MM.1S (cell line): ENCODE data around the gene SORCS2.

ENCODE experiments used
- CTCF ChIP-seq: fragments of 300-600 bp; sonication (generic); IDR thresholded peaks from 2 replicates; pipeline ENCODE4 v1.5.1; 2016; ENCODE audit warnings: antibody characterized with exemption, low read length, mixed read lengths
- EZH2 ChIP-seq: fragments of 300-600 bp; sonication (generic); optimal IDR thresholded peaks from 2 replicates; pipeline ENCODE3; 2017; ENCODE audit warnings: low read depth, mild to moderate bottlenecking, antibody characterized with exemption, low read length, mixed read lengths
- EZH2phosphoT487 ChIP-seq: fragments of 300-600 bp; sonication (generic); IDR thresholded peaks from 2 replicates; pipeline ENCODE4 v1.6.1; 2018; ENCODE audit warnings: antibody characterized with exemption, low read length

DNA sequence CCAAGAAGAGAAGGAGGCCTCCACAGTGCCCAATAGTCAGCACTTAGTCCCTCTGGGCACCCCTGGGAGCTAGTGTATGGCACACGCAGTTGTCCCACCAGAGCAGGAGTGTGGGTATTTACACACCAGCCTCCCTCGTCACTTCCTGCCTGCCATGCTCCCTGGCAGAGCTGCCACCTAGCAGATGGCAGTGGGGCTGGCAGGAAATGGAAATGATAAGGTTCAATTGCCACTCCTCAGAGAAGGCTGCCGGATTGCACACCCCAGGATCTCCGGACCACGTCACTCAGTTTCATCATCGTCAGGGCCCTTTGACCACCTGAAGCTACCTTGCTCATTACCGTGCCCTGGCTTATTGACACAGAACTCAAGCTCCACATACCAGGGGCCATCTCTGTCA is 415.7 kb downstream of the SORCS2 start:
- TF ChIP-seq CTCF: no peak
- no peak for TF ChIP-seq EZH2phosphoT487
- TF ChIP-seq EZH2: no peak
